Kidney (tissue), 14 donors: ENCODE measurements around the gene ANKRD35. TPM values are rescaled to one million over a fixed set of nuclear protein-coding genes. Genes with fewer than 3 reads are reported as not detected.

ENCODE experiments used
- DNase-seq, 5 donors: peaks; one replicate each; pipeline ENCODE4 v3.0.0-alpha.2; 2013 to 2020
- FAIRE-seq: peaks from 2 replicates; lab custom pipeline; 2012; peaks lifted over from hg19 to GRCh38; lab: Jason Lieb, UNC
- H3K27ac ChIP-seq, 2 donors: one replicate each; pipeline ENCODE4 v1.7.0; 2013; ENCODE audit warnings: low read depth in 2 of 2, low read length in 2 of 2, inconsistent platforms in 1 of 2
- H3K27me3 ChIP-seq: one replicate; pipeline ENCODE4 v1.7.1; 2013; ENCODE audit warnings: low read length, inconsistent platforms; ENCODE audit not compliant: control insufficient read depth, insufficient read depth
- H3K36me3 ChIP-seq, 3 donors: one replicate each; pipeline versions ENCODE4 v1.7.0 to v1.7.1; 2013; ENCODE audit warnings: low read length in 3 of 3, control low read depth in 1 of 3, inconsistent platforms in 1 of 3; ENCODE audit not compliant: insufficient read depth in 3 of 3, control insufficient read depth in 2 of 3
- H3K4me1 ChIP-seq, 3 donors: one replicate each; pipeline versions ENCODE4 v1.7.0 to v1.7.1; 2013; ENCODE audit warnings: low read length in 3 of 3, inconsistent platforms in 1 of 3, low read depth in 1 of 3; ENCODE audit not compliant: control insufficient read depth in 2 of 3, insufficient read depth in 2 of 3
- H3K4me3 ChIP-seq, 3 donors: one replicate each; pipeline versions ENCODE4 v1.7.0 to v1.8.1; 2013; ENCODE audit warnings: low read length in 3 of 3, control low read depth in 1 of 3, inconsistent platforms in 1 of 3
- H3K9ac ChIP-seq, 3 donors: one replicate each; pipeline versions ENCODE4 v1.7.0 to v1.7.1; 2013; ENCODE audit warnings: low read length in 3 of 3, control low read depth in 1 of 3, inconsistent platforms in 1 of 3
- H3K9me3 ChIP-seq, 3 donors: one replicate each; pipeline versions ENCODE4 v1.7.0 to v1.7.1; 2013; ENCODE audit warnings: low read length in 3 of 3, control low read depth in 1 of 3, inconsistent platforms in 1 of 3; ENCODE audit not compliant: control insufficient read depth in 2 of 3, insufficient read depth in 1 of 3
- intact Hi-C: fragments of 100-400 bp; cut with DNase I; formaldehyde crosslinking; loops from one replicate; pipeline ENCODE4 v1.11.1; 2022
- polyA plus RNA-seq: library from polyadenylated mRNA; stranded (reverse); fragments of 350-450 nt; fragmentation: Illumina TruSeq; extraction: RNeasy Lipid Tissue Mini Kit (QIAGEN cat#74804); gene quantifications from one replicate; pipeline ENCODE4 v1.2.3, GENCODE V29; 2014; ENCODE audit warnings: low read depth, low replicate concordance; ENCODE audit not compliant: insufficient read depth
- total RNA-seq: library from RNA; stranded (reverse); fragmentation: NEBNext Ultra II Directional; extraction: Animal tissue kit (Norgen Biotek cat#: 25700); gene quantifications from one replicate; pipeline ENCODE4 v1.2.1, GENCODE V29; 2021
- TF ChIP-seq, protein P1 (sequence below): IDR thresholded peaks from 3 replicates; pipeline ENCODE4 v1.5.1; 2012; ENCODE audit warnings: mild to moderate bottlenecking, moderate library complexity, borderline replicate concordance; ENCODE audit not compliant: insufficient read depth; ENCODE audit errors: extremely low read depth
- donor health status: control.
- donor health status: control.
- donor health status: control.
- donor health status: control.
- donor health status: control.
- donor health status: DM: yes; HTN: yes; CAD: no.
- donor health status: Normal renal cell carcinoma (clear cell type).

Gene ANKRD35
- total and polyA plus RNA-seq, 2 donors from 2014 or later, result 0.71 to 1.2 TPM

DNA sequence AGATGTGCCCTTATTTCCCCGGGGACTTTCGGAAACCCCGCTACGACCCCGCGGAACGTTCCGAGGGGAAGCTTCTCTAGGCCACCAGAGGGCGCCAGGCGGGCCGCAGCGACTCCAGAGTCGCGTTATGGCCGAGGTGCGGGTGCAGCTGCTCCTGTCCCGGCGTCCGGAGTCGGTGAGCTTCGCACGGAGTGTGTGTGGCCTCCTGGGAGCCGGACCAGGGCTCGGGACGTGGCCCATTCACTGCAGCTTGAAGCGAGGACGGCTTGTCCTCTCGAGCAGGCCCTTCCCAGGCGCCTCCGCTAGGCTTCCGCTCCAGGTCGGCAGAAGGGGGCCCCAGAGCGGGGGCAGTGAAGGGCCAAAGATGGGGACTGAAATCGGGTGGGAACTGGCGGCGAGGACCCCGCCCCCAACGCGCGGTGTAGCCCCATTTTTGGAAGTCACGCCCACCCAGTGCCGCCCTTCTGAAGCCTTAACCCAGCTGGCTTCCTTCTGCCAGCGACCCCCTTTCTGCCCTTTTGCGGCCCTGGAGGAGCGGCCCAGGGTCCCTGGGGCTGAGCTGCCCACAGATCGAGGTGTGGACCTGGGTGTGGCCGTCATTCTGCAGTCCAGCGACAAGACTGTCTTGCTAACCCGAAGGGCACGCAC is 40.0 kb downstream of the ANKRD35 start, which contains the start of gene NUDT17:
Gene NUDT17 (plus strand): TSS at position 117 of the 648 bp plus-strand sequence. CDS start 11 bp downstream, at position 128.
- FAIRE-seq, result no peak
- Histone ChIP-seq H3K4me1 (peaks cover 3 to 11% (median 5%) of the 10 kb centered on the region in 3 donors), H3K4me3 (peak within 1 kb of the TSS; percentile 61 to 82 (median 72)), H3K27ac (peak within 1 kb of the TSS; percentile 48 to 66), H3K27me3 (no peaks in the 10 kb centered on the region), H3K9ac (peak within 1 kb of the TSS; percentile 43 to 82 (median 78)), H3K9me3 (no peaks in the 10 kb centered on the region), H3K36me3 (peaks cover 8 to 30% (median 27%) of the 10 kb centered on the region in 3 donors)
- peak; percentile 84 to 94 (median 90) for DNase-seq
- TF ChIP-seq, protein P1, sequence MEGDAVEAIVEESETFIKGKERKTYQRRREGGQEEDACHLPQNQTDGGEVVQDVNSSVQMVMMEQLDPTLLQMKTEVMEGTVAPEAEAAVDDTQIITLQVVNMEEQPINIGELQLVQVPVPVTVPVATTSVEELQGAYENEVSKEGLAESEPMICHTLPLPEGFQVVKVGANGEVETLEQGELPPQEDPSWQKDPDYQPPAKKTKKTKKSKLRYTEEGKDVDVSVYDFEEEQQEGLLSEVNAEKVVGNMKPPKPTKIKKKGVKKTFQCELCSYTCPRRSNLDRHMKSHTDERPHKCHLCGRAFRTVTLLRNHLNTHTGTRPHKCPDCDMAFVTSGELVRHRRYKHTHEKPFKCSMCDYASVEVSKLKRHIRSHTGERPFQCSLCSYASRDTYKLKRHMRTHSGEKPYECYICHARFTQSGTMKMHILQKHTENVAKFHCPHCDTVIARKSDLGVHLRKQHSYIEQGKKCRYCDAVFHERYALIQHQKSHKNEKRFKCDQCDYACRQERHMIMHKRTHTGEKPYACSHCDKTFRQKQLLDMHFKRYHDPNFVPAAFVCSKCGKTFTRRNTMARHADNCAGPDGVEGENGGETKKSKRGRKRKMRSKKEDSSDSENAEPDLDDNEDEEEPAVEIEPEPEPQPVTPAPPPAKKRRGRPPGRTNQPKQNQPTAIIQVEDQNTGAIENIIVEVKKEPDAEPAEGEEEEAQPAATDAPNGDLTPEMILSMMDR, result peak; percentile 79
- intact Hi-C loops, result loop anchor here (5.0 to 10.0 kb wide), 2 partner anchors 122 to 169 kb away; no protein-coding TSS in a partner anchor

DNA sequence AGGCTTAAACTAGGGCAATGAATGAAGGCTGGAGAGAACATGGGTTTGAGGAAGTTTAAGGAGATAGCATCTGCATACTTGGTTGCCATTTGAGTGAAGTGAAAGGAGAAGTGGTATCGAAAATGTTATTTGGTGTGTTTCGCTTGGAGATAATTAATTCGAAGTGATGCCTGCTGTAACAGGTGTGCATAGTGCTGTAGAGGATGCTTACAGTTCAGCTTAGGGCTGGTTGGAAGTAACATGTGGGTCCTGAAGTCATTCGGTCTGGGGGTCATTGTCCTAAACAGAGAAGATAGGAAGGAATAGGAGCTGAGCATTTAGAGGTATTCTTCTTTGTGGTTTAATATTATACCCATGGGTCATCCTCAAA is 40.5 kb downstream of the ANKRD35 start:
- H3K27me3 ChIP-seq, result no peaks in the 10 kb centered on the region
- DNase-seq (no peak), FAIRE-seq (no peak)
- intact Hi-C loops, result loop anchor here (5.0 to 10.0 kb wide), 2 partner anchors 122 to 170 kb away; no protein-coding TSS in a partner anchor
- H3K9me3 ChIP-seq, result no peaks in the 10 kb centered on the region
- no peak overlapping the region for H3K27ac ChIP-seq
- peak overlapping the region; percentile 61 to 82 (median 72) for H3K4me3 ChIP-seq
- peaks cover 8 to 29% (median 25%) of the 10 kb centered on the region in 3 donors for H3K36me3 ChIP-seq
- H3K9ac ChIP-seq, result peak overlapping the region; percentile 43 to 78 (median 76)
- TF ChIP-seq, protein P1, result no peak
- H3K4me1 ChIP-seq, result peaks cover 3 to 11% (median 5%) of the 10 kb centered on the region in 3 donors

DNA sequence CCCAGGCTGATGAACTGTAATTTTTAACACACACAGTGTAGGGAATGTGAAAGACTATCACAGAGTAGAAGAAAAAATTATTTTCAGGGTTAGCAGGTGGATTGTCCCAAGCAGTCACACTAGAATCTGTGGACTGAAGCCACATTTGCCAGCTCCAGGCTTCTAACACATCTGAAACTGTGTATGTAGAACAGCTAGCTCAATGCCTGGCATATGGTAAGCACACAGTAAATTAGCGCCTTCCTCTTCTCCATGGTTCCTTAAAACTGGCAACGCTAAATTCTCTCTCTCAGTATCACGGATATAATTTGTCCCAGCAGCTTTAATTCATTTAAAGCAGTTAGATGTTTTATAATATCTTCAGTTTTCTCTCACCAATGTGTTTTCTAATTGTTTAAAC is 42.6 kb downstream of the ANKRD35 start:
- Histone ChIP-seq H3K27me3 (no peaks in the 10 kb centered on the region), H3K36me3 (peaks cover 10 to 32% (median 25%) of the 10 kb centered on the region in 3 donors), H3K9me3 (no peaks in the 10 kb centered on the region), H3K27ac (no peak overlapping the region), H3K9ac (no peak overlapping the region), H3K4me1 (peaks cover 3 to 11% (median 5%) of the 10 kb centered on the region in 3 donors), H3K4me3 (no peak overlapping the region)
- FAIRE-seq (no peak), DNase-seq (no peak)
- intact Hi-C loops, result loop anchor here (10.0 kb wide), 1 partner anchor 172 kb away; no protein-coding TSS in a partner anchor
- TF ChIP-seq, protein P1, result no peak
